ENCODE measurements around the gene ARHGAP25. TPM values are rescaled to one million over a fixed set of nuclear protein-coding genes. Genes with fewer than 3 reads are reported as not detected.

Gene ARHGAP25
- total and polyA plus RNA-seq, 7 donors: 1.1 to 4.8 (median 1.9) TPM

- WGBS, 3 donors: 55 to 70% (median 61%) methylated on average over 2 of the region's 2 CpGs
These were observed 21.6 kb downstream of the ARHGAP25 start for GRCh38 chr2:68756178-68756577.

DNA sequence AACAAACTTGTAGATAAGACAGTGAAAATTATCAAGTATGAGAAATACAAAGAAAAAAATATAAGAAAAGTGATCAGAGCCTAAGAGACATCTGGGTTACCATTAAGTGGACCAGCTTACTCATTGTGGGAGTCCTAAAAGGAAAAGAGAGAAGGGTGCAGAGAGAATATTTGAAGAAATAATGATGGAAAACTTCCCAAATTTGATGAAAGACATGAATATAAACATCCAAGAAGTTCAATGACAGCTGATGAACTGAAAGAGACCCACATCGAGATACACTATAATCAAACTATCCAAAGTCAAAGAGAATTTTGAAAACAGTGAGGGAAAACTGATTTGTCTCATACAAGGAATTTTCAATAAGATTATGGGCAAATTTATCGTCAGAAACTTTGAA lies 22.5 kb downstream of the ARHGAP25 start:
- no peak for DNase-seq
- intact Hi-C loops (cut with DNase I): no loop called here
- Histone ChIP-seq H3K36me3 (ENCODE audit: insufficient read depth in 1 of 2, low read depth in 1 of 2) (no peaks in the 10 kb centered on the region), H3K27ac (no peak overlapping the region), H3K4me3 (no peak overlapping the region), H3K4me1 (no peaks in the 10 kb centered on the region), H3K27me3 (ENCODE audit: insufficient read depth in 3 of 3, low read length in 2 of 3) (no peaks in the 10 kb centered on the region), H3K9me3 (no peaks in the 10 kb centered on the region)
- no peak for TF ChIP-seq CTCF (IDR thresholded peaks at IDR 0.05)
- no peak for ATAC-seq
- 70 to 95% (median 90%) methylated on average over 2 of the region's 2 CpGs for WGBS, 3 donors

More at GRCh38 chr2:68756178-68756577, 21.6 kb downstream of the ARHGAP25 start:
- intact Hi-C loops (cut with DNase I): no loop called here
- no peak for TF ChIP-seq CTCF (IDR thresholded peaks at IDR 0.05)
- no peak for DNase-seq
- Histone ChIP-seq H3K36me3 (ENCODE audit: insufficient read depth in 1 of 2, low read depth in 1 of 2) (no peaks in the 10 kb centered on the region), H3K27me3 (ENCODE audit: insufficient read depth in 3 of 3, low read length in 2 of 3) (no peaks in the 10 kb centered on the region), H3K27ac (no peak overlapping the region), H3K4me1 (no peaks in the 10 kb centered on the region), H3K9me3 (no peaks in the 10 kb centered on the region), H3K4me3 (no peak overlapping the region)
- ATAC-seq: no peak

DNA sequence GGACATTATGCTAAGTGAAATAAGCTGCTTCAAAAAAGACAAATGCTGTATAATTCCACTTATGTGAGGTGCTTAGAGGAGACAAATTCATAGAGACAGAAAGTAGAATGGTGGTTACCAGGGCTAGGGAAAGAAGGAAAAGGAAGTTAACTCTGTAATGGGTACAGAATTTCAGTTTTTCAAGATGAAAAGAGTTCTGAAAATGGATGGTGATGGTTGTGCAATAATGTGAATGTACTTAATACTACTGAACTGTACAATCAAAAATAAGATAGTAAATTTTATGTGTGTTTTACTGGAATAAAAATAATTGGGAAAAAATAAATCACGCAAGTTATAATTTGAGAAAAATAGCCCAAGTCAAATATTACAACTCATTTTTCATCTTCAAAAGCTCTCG lies 27.5 kb downstream of the ARHGAP25 start:
- Histone ChIP-seq H3K4me1 (no peaks in the 10 kb centered on the region), H3K9me3 (no peaks in the 10 kb centered on the region), H3K36me3 (ENCODE audit: insufficient read depth in 1 of 2, low read depth in 1 of 2) (no peaks in the 10 kb centered on the region), H3K4me3 (no peak overlapping the region), H3K27me3 (ENCODE audit: insufficient read depth in 3 of 3, low read length in 2 of 3) (peaks cover 0 to 4% (median 0%) of the 10 kb centered on the region in 3 donors), H3K27ac (no peak overlapping the region)
- no peak for TF ChIP-seq CTCF (IDR thresholded peaks at IDR 0.05)
- ATAC-seq: no peak
- 69 to 79% (median 74%) methylated on average over 2 of the region's 2 CpGs for WGBS, 3 donors
- intact Hi-C loops (cut with DNase I): no loop called here
- DNase-seq: no peak

- H3K27me3 ChIP-seq (ENCODE audit: insufficient read depth in 3 of 3, low read length in 2 of 3): peaks cover 0 to 4% (median 0%) of the 10 kb centered on the region in 3 donors
- no peaks in the 10 kb centered on the region for H3K36me3 ChIP-seq (ENCODE audit: insufficient read depth in 1 of 2, low read depth in 1 of 2)
- DNase-seq (no peak), ATAC-seq (no peak)
- H3K4me3 ChIP-seq: no peak overlapping the region
- H3K27ac ChIP-seq: no peak overlapping the region
- no peak for TF ChIP-seq CTCF (IDR thresholded peaks at IDR 0.05)
- no peaks in the 10 kb centered on the region for H3K9me3 ChIP-seq
- H3K4me1 ChIP-seq: no peaks in the 10 kb centered on the region
- intact Hi-C loops (cut with DNase I): no loop called here
These were observed 28.1 kb downstream of the ARHGAP25 start for GRCh38 chr2:68762665-68763064.

DNA sequence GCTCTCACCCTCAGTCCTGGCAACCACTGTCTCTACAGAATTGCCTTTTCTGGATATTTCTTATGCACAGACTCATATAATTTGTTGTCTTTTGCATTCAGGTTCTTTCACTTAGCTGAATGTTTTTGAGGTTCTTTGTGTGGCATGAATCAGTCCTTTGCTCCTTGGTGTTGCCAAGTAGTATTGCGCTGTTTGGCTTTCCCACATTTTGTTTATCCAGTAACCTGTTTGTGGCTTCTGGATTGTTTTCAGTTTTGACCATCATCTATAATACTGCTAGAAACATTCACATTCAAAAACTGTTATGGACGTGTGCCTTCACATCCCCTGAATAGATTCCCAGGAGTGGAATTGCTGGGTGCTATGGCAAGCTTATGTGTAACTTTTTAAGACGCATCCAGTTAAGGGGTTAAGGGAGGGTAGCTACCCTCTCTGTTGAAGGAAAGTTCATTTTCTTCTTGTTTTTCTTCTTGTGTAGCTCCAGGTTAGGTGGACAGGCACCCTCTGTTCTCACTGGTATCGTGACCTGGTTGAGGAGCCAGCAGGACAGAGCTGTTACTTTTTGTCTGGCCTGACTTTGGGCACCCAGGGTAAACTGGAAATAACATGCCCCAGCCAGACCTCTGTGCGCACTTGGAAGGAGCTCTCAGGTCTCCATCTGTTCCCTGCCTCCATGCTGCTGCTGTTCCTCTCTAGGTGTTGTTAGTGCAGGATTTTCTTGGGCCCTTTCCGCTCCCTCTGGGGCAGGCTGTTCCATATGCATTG lies 29.6 kb downstream of the ARHGAP25 start:
- TF ChIP-seq CTCF (IDR thresholded peaks at IDR 0.05): no peak
- 77 to 97% (median 91%) methylated on average over 6 of the region's 6 CpGs for WGBS, 3 donors
- H3K9me3 ChIP-seq: no peaks in the 10 kb centered on the region
- ATAC-seq (no peak), DNase-seq (no peak)
- no peaks in the 10 kb centered on the region for H3K4me1 ChIP-seq
- peaks cover 0 to 4% (median 0%) of the 10 kb centered on the region in 3 donors for H3K27me3 ChIP-seq (ENCODE audit: insufficient read depth in 3 of 3, low read length in 2 of 3)
- H3K27ac ChIP-seq: no peak overlapping the region
- no peaks in the 10 kb centered on the region for H3K36me3 ChIP-seq (ENCODE audit: insufficient read depth in 1 of 2, low read depth in 1 of 2)
- intact Hi-C loops (cut with DNase I): no loop called here
- no peak overlapping the region for H3K4me3 ChIP-seq
